Endothelial cell (in vitro differentiated cells): ENCODE measurements around the gene NHLH2. TPM values are rescaled to one million over a fixed set of nuclear protein-coding genes. Genes with fewer than 3 reads are reported as not detected.

Source experiments
- DNase-seq: peaks from one replicate; pipeline ENCODE4 v3.0.0; 2021; ENCODE audit warnings: low spot score
- H3K27ac Mint-ChIP-seq: one replicate; pipeline ENCODE4 v1.8.0; 2021; ENCODE audit warnings: mixed read lengths, inconsistent platforms; ENCODE audit not compliant: unreplicated experiment
- H3K27me3 Mint-ChIP-seq: one replicate; pipeline ENCODE4 v1.8.0; 2021; ENCODE audit warnings: mild to moderate bottlenecking, moderate library complexity, mixed read lengths, inconsistent platforms; ENCODE audit not compliant: unreplicated experiment
- H3K36me3 Mint-ChIP-seq: one replicate; pipeline ENCODE4 v1.8.0; 2021; ENCODE audit warnings: mild to moderate bottlenecking, low read depth, mixed read lengths, inconsistent platforms; ENCODE audit not compliant: unreplicated experiment
- H3K4me1 Mint-ChIP-seq: one replicate; pipeline ENCODE4 v1.8.0; 2021; ENCODE audit warnings: mild to moderate bottlenecking, mixed read lengths, inconsistent platforms; ENCODE audit not compliant: unreplicated experiment
- H3K4me3 Mint-ChIP-seq: one replicate; pipeline ENCODE4 v1.8.0; 2021; ENCODE audit warnings: mild to moderate bottlenecking, mixed read lengths, inconsistent platforms; ENCODE audit not compliant: unreplicated experiment
- H3K9me3 Mint-ChIP-seq: one replicate; pipeline ENCODE4 v1.8.0; 2021; ENCODE audit warnings: mixed read lengths, inconsistent platforms; ENCODE audit not compliant: unreplicated experiment
- total RNA-seq: library from RNA; stranded (reverse); fragmentation: NEBNext Ultra II Directional; extraction: Animal tissue kit (Norgen Biotek cat#: 25700); gene quantifications from one replicate; pipeline ENCODE4 v1.2.1, GENCODE V29; 2021; ENCODE audit not compliant: unreplicated experiment
- TF ChIP-seq, protein P1 (sequence below): fragments of 200-600 bp; sonication (generic); IDR thresholded peaks from one replicate; pipeline ENCODE4 v1.5.0; 2021; ENCODE audit warnings: antibody characterized with exemption; ENCODE audit not compliant: unreplicated experiment

NHLH2 gene
- total RNA-seq, 1 donor from 2014 or later, result 2.3 TPM

- no peak for DNase-seq
- Mint-ChIP-seq H3K27me3 (peaks cover 5% of the 10 kb centered on the region), H3K4me3 (no peak overlapping the region), H3K36me3 (no peaks in the 10 kb centered on the region), H3K27ac (no peak overlapping the region), H3K9me3 (no peaks in the 10 kb centered on the region), H3K4me1 (no peaks in the 10 kb centered on the region)
- TF ChIP-seq, protein P1, sequence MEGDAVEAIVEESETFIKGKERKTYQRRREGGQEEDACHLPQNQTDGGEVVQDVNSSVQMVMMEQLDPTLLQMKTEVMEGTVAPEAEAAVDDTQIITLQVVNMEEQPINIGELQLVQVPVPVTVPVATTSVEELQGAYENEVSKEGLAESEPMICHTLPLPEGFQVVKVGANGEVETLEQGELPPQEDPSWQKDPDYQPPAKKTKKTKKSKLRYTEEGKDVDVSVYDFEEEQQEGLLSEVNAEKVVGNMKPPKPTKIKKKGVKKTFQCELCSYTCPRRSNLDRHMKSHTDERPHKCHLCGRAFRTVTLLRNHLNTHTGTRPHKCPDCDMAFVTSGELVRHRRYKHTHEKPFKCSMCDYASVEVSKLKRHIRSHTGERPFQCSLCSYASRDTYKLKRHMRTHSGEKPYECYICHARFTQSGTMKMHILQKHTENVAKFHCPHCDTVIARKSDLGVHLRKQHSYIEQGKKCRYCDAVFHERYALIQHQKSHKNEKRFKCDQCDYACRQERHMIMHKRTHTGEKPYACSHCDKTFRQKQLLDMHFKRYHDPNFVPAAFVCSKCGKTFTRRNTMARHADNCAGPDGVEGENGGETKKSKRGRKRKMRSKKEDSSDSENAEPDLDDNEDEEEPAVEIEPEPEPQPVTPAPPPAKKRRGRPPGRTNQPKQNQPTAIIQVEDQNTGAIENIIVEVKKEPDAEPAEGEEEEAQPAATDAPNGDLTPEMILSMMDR, result no peak
Observed at GRCh38 chr1:115790356-115790755, 50.6 kb downstream of the NHLH2 start.

Other genes with a start within 250 kb of the NHLH2 start
- 14.9 TPM for gene VANGL1, start 199.2 kb downstream of the NHLH2 start, total RNA-seq
- gene CASQ2, start 72.4 kb downstream of the NHLH2 start, total RNA-seq, result not detected
- gene SLC22A15, start 135.4 kb upstream of the NHLH2 start, total RNA-seq, result 21.9 TPM